ENCODE results near the gene BRSK1.

Gene BRSK1
- 0 to 2.0 (median 0) reads per million in 17 experiments for total RNA-seq

GRCh38 chr19:55283548-55284377 is at the start of gene BRSK1:
BRSK1 (plus strand) TSS chr19:55283997; CDS start chr19:55284443, 446 bp downstream.
- no peak for DNase-seq

DNA sequence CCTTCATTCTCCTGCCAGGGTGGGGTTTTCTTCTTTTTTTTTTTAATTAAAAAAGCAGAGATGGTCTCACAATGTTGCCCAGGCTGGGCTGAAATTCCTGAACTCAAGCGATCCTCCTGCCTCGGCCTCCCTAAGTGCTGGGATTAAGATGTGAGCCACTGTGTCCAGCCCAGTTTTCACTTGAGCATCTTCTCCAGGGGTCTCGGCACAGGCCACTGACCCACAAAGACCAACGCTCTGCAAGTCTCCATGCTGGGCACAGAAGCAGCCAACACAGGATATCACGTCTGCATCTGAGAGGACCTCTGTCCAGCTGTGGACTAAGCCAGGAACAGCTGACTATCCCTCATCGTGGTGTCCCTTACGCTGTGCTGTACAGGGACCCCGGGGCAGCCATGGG is 45.8 kb upstream of the BRSK1 start:
- no peak for DNase-seq

DNA sequence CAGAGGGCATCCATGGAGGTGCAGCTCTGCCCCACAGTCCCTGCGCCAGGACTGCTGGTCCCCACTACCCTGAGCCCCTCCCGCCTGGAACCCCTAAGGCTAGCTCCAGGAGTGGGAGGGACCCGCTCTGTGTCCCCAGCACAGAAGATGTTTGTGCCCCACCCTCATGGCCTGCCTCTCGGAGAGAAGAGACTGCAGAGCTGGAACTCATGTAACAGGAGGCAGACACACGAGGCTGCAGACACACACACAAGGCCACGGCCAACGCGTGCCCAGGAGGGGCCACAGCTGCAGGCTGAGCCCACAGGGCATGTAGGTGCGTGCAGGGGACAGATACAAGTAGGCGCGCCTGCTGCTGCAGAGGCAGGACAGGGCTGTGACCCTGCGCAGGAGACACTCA is 44.8 kb upstream of the BRSK1 start:
- DNase-seq: no peak

DNA sequence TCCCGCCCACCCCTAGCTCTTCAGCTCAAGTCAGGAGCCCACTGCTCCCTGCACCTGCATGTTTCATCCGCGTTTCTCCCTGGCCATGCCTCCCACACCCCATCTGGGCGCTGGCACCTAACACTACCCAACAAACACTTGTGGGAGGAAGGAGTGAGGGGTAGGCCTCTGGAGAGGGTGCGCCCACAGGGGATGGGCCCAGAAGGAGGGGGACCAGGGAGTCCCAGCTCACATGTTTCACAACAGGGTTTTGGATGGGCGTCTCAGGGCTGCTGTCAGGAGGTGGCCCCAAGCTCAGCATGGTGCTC is 43.1 kb upstream of the BRSK1 start:
- DNase-seq: no peak

GRCh38 chr19:55241143-55241934 is 42.5 kb upstream of the BRSK1 start:
- no peak for DNase-seq

- DNase-seq: no peak
Measured at GRCh38 chr19:55241935-55242464, 41.8 kb upstream of the BRSK1 start.

DNA sequence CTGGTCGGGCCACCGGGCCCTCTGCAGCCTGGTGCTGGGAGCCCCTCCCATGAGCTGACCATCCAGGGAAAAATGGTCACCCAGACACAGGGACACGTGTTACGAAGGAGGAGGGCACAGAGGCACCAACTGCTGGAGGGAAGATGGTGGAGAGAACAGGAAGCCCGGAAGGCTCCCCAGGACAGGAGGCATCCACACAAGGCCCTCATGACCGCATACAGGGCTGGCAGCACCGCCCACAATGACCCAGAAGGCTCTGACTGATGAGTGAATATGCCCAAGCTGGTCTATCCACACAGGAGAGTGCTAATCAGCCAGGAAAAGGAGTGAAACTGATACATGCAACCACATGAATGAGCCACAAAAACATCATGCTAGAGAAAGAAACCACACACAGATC is 41.3 kb upstream of the BRSK1 start:
- DNase-seq: no peak

DNA sequence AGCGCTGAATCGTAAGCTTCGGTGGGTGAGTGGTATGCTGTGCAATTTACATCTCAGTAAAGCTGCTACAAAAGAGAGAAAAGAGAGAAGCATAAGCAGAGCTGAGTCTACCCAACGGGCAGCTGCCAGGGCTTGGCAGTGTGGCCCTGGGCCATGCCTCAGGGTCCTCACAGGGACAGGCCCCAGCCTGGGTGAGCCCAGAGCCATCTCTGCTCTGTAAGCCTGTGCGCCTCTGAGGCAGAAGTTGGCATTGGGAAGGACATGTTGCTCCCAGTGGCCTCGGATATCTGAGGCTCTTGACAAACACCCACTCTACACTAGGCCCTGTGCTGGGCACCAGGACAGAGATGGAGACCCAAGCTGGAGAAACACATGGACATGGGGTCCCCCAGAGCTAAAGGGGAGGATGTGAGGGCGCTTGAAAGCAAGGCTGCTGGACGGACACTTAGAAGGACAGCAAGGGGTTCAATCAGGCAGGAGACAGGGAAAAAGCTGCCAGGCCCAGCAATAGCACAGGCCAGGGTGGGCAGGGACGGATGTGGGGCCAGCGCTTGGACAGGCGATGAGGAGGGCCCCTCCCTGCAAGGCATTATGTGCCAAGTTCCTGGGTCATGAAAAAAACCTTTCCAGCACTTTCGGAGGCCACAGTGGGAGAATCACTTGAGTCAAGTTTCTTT is 39.7 kb upstream of the BRSK1 start:
- DNase-seq: no peak

- no peak for DNase-seq
Measured at GRCh38 chr19:55245236-55245904, 38.4 kb upstream of the BRSK1 start.

DNA sequence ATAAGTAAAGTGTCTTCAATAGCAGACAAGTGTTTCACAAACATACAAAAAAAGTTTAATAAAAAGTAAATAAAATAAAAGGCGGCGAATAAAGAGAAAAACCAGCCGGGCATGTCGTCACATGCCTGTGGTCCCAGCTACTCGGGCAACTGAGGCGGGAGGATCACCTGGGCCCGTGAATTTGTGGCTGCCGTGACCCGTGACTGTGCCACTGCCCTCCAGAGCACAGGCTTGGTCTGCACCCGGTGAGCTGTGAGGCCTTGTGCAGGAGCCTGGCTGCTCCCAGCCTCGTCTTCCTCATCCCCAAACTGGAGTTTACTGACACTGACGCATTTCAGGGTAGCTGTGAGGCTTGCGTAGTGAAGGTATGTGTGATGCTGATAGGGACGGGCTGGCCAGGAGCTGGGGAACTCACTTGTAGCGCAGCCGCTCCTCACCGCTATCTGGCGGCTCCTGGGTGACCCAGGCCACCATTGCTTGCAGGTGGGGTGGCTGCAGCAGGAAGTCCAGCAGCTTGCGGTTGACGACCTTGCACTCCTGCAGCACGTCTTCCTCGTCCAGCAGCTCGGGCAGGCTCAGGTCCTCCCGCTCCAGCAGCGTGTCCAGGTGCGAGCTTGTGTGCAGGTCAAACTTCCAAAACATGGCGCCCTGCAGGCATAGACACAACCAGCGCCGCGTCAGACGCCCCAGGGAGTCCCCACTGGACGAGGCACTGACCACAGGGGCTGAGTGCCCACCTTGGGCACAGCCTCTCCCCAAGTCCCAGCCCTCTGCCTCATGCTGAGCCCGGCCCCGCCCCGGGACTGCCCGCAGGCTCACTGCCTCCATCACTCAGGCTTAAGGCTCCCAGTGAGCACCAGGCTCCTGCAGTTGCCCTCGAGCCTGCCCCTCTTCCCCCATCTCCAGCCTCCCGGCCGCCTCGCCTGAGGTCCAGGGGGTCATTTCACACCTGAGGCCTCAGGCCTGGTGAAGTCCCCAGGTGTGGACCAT is 37.0 kb upstream of the BRSK1 start:
- no peak for DNase-seq

DNA sequence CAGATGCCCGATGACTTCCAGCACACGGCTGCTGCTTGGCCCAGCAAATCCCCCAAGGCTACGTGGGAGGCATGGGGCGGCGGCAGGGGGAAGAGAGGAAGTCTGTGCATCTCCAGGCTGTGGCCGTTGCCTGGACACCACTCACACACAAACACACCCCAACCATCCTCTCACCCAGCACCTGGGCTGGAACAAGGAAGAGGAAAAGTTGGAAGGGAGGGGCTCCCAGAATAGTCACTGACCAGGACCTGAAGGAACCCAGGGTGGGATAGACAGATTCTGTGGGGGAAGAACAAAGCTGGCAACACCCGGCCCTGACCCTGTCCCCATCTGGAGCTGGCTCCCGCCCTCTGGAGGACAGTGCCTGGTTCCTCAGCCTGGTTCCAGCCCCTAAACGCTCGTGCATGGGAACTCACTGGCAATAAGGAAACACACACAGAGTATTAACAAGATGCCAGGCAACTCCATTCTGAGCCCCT is 36.1 kb upstream of the BRSK1 start:
- peak; percentile 50 to 87 (median 74) for DNase-seq

DNA sequence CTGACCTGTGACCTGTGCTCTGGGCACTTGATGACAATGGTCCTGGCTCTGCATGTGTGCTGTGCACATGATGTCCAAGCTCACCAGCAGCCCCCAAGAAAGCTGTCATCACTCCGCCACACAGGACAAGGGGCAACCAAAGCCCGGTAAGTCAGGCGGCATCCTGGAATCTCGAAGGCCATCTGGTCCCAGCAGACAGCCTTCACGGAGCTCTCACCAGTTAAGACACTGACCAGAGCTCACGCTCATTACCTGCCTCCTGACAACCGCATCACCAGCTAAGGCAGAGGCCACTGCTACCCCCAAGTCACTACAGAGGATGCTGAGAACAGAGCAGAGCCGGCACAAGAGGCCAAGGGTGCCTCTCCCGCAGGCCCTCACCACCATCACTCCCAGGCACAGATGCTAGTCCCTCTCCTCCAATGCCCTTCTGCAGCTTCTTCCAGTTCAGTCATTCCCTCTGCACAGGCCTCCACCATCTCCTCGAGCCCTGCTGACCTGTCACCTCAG is 35.6 kb upstream of the BRSK1 start:
- DNase-seq: no peak

- no peak for DNase-seq
Measured at GRCh38 chr19:55248704-55249103, 35.1 kb upstream of the BRSK1 start.

DNA sequence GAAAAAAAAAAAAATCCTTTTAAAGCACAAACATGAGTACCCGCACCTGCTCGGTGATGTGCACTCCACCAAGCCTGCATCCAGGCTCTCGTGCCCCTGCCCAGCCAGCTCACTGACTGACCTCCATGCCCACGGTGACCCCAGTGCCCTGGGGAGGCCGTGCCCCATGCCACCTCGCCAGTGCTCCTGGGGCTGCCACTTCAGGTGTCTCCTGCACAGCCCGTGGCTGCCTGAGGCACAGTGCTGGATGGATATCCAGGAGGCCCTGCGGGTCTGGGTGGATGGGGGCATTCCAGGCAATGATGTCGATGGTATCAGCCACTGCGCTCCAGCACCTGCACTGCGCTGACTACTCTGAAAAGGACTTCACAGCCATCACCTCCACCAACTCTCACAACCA is 34.0 kb upstream of the BRSK1 start:
- DNase-seq: no peak

DNA sequence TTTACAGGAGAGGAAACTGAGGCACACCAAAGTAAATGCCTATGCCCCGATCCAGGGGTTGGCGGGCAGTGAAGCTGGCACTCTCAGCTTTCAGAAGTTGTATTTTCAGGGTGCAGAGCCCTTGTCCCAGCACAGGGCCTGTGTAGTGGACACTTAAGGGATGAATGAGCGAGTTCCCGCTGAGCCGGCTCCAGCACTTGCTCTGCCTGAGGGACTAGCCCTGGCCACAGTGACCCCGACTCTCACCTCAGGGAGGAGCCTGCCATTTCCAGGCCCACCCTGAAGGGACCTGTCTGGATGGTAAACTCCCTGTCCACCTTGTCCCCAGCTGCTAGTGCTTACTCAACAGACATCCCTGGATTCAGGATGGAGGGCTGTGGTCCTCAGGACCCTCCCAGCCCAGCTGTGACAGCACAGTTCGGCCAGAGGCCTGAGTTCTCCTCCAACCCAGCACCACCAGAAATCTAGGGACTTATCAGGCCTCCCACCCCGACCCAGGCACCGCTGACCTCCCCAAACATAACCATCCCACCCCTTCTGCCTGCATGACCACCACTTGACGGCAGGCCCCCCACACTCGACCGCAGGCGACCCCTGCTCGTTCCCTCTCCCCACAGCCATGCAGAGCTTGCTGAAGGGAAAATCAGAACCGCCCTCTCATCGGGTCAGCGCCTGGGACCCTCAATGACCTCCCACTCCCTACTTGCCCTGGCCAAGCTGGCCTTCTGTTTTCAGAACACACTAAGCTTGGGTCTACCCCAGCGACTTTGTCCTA is 33.3 kb upstream of the BRSK1 start:
- DNase-seq: no peak

DNA sequence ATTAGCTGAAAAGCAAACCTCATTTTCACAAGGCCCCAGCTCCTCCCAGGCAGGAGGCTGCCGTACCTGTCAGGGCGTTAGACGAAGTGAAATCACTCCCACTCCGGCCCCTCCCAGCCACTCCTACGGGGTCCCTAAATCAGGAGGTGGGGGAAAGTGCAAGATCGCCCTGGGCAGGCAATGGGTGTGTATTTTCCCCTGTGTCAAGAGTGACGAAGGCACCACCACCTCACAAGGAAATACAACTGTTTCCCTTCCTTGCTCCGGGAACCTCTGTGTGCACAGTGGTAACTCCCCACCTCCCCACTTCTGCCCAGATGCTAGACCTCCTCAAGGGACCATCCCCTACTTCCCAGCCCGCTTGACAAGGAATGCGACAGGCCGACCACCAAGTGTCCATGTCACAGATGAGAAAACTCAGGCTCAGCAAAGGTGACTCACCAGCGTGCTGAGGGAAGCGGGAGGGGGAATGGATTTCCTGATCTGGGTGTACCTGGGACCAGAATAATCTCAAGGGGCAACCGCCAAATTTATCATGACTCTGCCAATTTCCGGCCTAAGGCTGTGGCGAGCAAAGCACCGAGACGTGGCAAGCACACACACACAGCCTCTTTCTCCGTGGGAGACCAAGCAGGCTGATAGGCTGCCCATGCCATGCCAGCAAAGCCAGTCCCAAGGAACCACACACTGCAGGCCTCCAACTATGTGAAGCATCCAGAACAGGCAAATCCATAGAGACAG is 32.3 kb upstream of the BRSK1 start:
- peak in 1 of 4 experiments; percentile 11 for DNase-seq

- DNase-seq: no peak
Measured at GRCh38 chr19:55252760-55253663, 30.8 kb upstream of the BRSK1 start.

All from suppressor macrophage (primary cell).